Naive B cell (primary cell): ENCODE results near the gene EPB42. TPM values are rescaled to one million over a fixed set of nuclear protein-coding genes. Genes with fewer than 3 reads are reported as not detected.

Experiments
- ATAC-seq, 2 donors: fragments of 150-1000 bp; cut with Tn5 transposase; 2 replicates each; pipeline ENCODE4 v1.10.0; 2021; ENCODE audit warnings: low read depth in 2 of 2, mild to moderate bottlenecking in 2 of 2, moderate library complexity in 2 of 2
- DNase-seq: peaks from one replicate; pipeline ENCODE4 v3.0.0; 2022
- H3K27ac Mint-ChIP-seq, 6 donors: one replicate each; pipeline ENCODE4 v1.8.0; 2020 to 2022; ENCODE audit warnings: mild to moderate bottlenecking in 6 of 6, mixed read lengths in 6 of 6, moderate library complexity in 5 of 6, inconsistent platforms in 2 of 6
- H3K27me3 Mint-ChIP-seq, 3 donors: one replicate each; pipeline ENCODE4 v1.8.0; 2021 to 2022; ENCODE audit warnings: mixed read lengths in 3 of 3, mild to moderate bottlenecking in 1 of 3
- H3K36me3 Mint-ChIP-seq, 2 donors: one replicate each; pipeline ENCODE4 v1.8.0; 2020 to 2022; ENCODE audit warnings: mixed read lengths in 2 of 2, inconsistent platforms in 1 of 2, mild to moderate bottlenecking in 1 of 2
- H3K4me1 Mint-ChIP-seq, 3 donors: one replicate each; pipeline ENCODE4 v1.8.0; 2020 to 2022; ENCODE audit warnings: mixed read lengths in 3 of 3, inconsistent platforms in 1 of 3, mild to moderate bottlenecking in 1 of 3, moderate library complexity in 1 of 3
- H3K4me3 Mint-ChIP-seq, 8 donors: one replicate each; pipeline ENCODE4 v1.8.0; 2020 to 2022; ENCODE audit warnings: mild to moderate bottlenecking in 8 of 8, mixed read lengths in 8 of 8, moderate library complexity in 8 of 8, inconsistent platforms in 2 of 8
- H3K9me3 Mint-ChIP-seq, 7 donors: one replicate each; pipeline ENCODE4 v1.8.0; 2020 to 2022; ENCODE audit warnings: mixed read lengths in 7 of 7, mild to moderate bottlenecking in 5 of 7, inconsistent platforms in 2 of 7, moderate library complexity in 1 of 7
- polyA plus RNA-seq, 6 donors: library from polyadenylated mRNA; unstranded; fragments of 300-500 nt; fragmentation: Illumina TruSeq; gene quantifications; one replicate each; pipeline ENCODE4 v1.2.3, GENCODE V29; 2021; ENCODE audit warnings: low read depth in 6 of 6

EPB42 gene
- polyA plus RNA-seq: under 1 TPM in 1 of 6 donors, not detected in 5; 0.17 TPM

GRCh38 chr15:43220991-43221403, at the start of gene EPB42:
Gene EPB42 (minus strand): TSS chr15:43221018. CDS start chr15:43220825, 193 bp downstream.
- DNase-seq (no peak), ATAC-seq (no peak)
- Mint-ChIP-seq H3K4me3 (peak within 1 kb of the TSS in 1 of 8 donors; percentile 42), H3K27ac (peak within 1 kb of the TSS in 2 of 6 donors; percentile 60 to 61), H3K27me3 (peaks cover 5 to 24% (median 13%) of the 10 kb centered on the region in 3 donors), H3K9me3 (peaks cover 0 to 7% (median 2%) of the 10 kb centered on the region in 7 donors), H3K36me3 (no peaks in the 10 kb centered on the region), H3K4me1 (peaks cover 4 to 10% (median 6%) of the 10 kb centered on the region in 3 donors)

GRCh38 chr15:43270113-43270665, 49.4 kb upstream of the EPB42 start:
- Mint-ChIP-seq H3K4me3 (peak overlapping the region; percentile 42 to 87 (median 77)), H3K27ac (peak overlapping the region; percentile 40 to 96 (median 90)), H3K4me1 (peaks cover 34 to 50% (median 37%) of the 10 kb centered on the region in 3 donors), H3K9me3 (peaks cover 3 to 13% (median 7%) of the 10 kb centered on the region in 7 donors), H3K27me3 (no peaks in the 10 kb centered on the region), H3K36me3 (peaks cover 0 to 20% of the 10 kb centered on the region in 2 donors)
- DNase-seq (no peak), ATAC-seq (no peak)

GRCh38 chr15:43268111-43269105, 47.6 kb upstream of the EPB42 start:
- H3K27ac Mint-ChIP-seq: peak overlapping the region in 3 of 6 donors; percentile 84 to 91 (median 89)

DNA sequence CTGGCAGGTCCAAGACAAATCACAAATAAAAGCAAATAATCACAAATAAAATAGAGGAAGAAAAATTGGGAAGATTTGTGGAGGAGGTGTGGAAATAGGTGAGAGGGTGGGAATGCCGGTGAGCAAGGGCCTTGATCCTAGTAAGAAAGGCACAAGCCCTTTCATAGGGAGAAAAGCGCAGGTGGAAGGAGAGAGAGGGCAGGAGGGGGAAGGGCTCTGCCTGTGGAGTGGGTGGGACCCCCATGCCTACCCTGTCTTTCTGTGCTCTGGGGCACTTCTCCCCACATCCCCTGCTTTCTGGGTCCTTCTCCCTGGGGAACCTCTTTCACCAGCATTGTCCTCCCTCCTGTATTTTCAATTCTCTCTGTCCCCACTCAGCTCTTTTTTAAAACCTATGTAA, 46.6 kb upstream of the EPB42 start:
- ATAC-seq: no peak

More at GRCh38 chr15:43268111-43269105, 47.6 kb upstream of the EPB42 start:
- ATAC-seq (no peak), DNase-seq (no peak)
- Mint-ChIP-seq H3K36me3 (peaks cover 0 to 20% of the 10 kb centered on the region in 2 donors), H3K4me3 (peak overlapping the region in 1 of 8 donors; percentile 78), H3K4me1 (peaks cover 33 to 48% (median 37%) of the 10 kb centered on the region in 3 donors), H3K9me3 (peaks cover 3 to 13% (median 7%) of the 10 kb centered on the region in 7 donors), H3K27me3 (no peaks in the 10 kb centered on the region)

DNA sequence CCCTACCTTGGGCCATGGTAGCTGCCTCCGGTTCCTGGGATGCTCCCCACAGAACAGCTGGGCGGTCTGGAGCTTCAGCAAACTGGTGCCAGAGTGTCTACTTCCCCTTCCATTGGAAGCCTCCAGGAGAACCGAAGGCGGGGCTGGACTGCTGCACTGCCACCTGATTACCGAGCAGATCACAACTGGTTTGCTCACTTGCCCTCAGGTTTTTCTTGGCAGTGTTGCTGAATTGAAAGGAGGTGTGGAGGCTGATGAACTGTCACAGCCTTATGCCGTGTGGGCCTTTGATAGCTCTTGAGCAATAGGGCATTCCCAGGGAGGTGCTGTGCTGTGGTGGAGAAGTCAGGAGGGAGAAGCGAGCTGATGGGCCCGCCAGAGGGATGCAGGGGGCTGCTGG, 46.0 kb upstream of the EPB42 start, which contains the start of gene TGM5:
TGM5 (minus strand) TSS at position 95 of the 400 bp plus-strand sequence; CDS start at position 16, 79 bp downstream.
- Mint-ChIP-seq H3K4me1 (peaks cover 29 to 42% (median 37%) of the 10 kb centered on the region in 3 donors), H3K27ac (peak within 1 kb of the TSS in 2 of 6 donors; percentile 65 to 77), H3K9me3 (peaks cover 0 to 13% (median 2%) of the 10 kb centered on the region in 7 donors), H3K36me3 (peaks cover 0 to 16% of the 10 kb centered on the region in 2 donors), H3K4me3 (no peak within 1 kb of the TSS), H3K27me3 (no peaks in the 10 kb centered on the region)
- no peak for DNase-seq
- ATAC-seq: no peak

More for the DNA sequence above, 46.6 kb upstream of the EPB42 start:
- DNase-seq: no peak
- H3K9me3 Mint-ChIP-seq: peaks cover 3 to 13% (median 7%) of the 10 kb centered on the region in 7 donors
- peaks cover 29 to 42% (median 35%) of the 10 kb centered on the region in 3 donors for H3K4me1 Mint-ChIP-seq
- peak overlapping the region in 1 of 6 donors; percentile 77 for H3K27ac Mint-ChIP-seq
- H3K36me3 Mint-ChIP-seq: peaks cover 0 to 20% of the 10 kb centered on the region in 2 donors
- no peaks in the 10 kb centered on the region for H3K27me3 Mint-ChIP-seq
- H3K4me3 Mint-ChIP-seq: no peak overlapping the region

DNA sequence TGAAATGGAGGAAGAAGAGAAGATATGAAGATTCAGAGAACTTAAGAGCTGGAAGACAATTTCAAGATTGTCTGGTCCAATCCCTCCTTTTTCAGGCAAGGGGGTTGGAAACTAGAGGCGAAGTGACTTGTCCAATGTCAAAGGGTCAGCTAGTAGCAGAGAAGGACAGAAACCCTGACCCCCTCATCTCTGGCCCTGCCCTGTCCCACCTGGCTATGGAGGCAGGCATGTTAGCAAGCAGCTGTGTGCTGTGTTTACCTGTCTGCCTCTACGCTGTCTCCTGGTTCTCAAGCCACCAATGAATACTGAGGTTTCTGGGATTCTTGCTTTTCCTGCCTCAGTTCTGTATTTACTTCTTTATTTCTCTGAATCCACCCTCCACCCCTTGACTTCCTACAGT, 45.6 kb upstream of the EPB42 start:
- peaks cover 0 to 13% (median 0%) of the 10 kb centered on the region in 7 donors for H3K9me3 Mint-ChIP-seq
- peaks cover 28 to 39% (median 36%) of the 10 kb centered on the region in 3 donors for H3K4me1 Mint-ChIP-seq
- H3K27ac Mint-ChIP-seq: peak overlapping the region in 1 of 6 donors; percentile 67
- ATAC-seq: no peak
- peaks cover 0 to 16% of the 10 kb centered on the region in 2 donors for H3K36me3 Mint-ChIP-seq
- H3K4me3 Mint-ChIP-seq: no peak overlapping the region
- H3K27me3 Mint-ChIP-seq: no peaks in the 10 kb centered on the region
- no peak for DNase-seq

DNA sequence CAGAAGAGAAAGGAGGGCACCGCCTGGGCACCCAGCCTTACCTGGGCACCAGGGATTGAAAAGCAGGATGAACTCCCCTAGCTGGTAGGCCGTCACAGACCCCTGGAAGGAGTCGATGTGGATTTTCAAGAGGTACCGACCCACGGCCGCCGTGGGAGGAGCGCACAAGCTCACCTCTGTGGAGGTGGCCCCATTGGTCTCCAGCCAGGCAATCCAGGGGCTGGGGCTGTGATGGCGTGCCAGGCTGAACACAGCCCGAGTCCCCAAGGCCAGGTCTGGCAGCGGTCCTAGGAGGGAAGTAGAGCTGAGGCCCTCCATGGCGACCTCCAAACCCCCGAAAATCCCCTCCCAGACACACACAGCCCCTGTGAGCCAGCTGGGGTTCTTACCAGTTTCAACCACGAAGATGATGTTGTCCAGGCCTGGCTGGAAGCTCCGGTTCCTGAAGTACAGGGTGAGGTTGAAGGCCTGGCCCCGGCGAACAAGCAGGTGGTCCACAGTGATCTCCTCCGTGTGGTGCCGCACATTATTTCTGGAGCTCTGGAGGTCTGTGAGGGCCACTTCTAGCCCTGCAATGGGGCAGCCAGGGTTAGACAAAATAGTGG, 39.3 kb upstream of the EPB42 start:
- Mint-ChIP-seq H3K4me3 (no peak overlapping the region), H3K27ac (no peak overlapping the region), H3K27me3 (peaks cover 0 to 5% (median 0%) of the 10 kb centered on the region in 3 donors), H3K9me3 (no peaks in the 10 kb centered on the region), H3K4me1 (peaks cover 0 to 3% (median 0%) of the 10 kb centered on the region in 3 donors), H3K36me3 (no peaks in the 10 kb centered on the region)
- no peak for ATAC-seq
- no peak for DNase-seq

DNA sequence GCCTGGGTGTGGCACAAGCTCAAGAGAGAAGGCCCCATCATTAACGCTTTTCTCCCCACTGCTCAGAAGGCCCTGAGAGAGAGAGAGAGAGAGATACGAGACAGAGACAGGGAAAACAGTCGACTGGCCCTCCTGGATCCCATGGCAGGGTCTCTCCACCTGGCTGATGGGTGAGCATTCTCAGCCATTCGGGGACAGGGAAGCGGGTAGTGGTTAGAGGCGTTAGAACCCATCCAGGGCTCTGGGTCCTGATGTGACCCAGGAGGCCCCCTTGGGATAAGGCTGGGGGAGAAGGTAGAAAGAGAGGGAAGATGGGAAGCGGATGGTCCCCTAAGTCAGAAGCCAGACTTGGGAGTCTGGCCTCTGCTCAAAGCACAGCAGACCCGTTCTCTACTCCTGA, 38.0 kb upstream of the EPB42 start:
- H3K4me3 Mint-ChIP-seq: no peak overlapping the region
- H3K36me3 Mint-ChIP-seq: no peaks in the 10 kb centered on the region
- peaks cover 3 to 6% (median 5%) of the 10 kb centered on the region in 3 donors for H3K4me1 Mint-ChIP-seq
- no peak for DNase-seq
- peak overlapping the region in 2 of 6 donors; percentile 21 to 38 for H3K27ac Mint-ChIP-seq
- H3K27me3 Mint-ChIP-seq: peaks cover 0 to 8% (median 5%) of the 10 kb centered on the region in 3 donors
- ATAC-seq: no peak
- H3K9me3 Mint-ChIP-seq: no peaks in the 10 kb centered on the region

DNA sequence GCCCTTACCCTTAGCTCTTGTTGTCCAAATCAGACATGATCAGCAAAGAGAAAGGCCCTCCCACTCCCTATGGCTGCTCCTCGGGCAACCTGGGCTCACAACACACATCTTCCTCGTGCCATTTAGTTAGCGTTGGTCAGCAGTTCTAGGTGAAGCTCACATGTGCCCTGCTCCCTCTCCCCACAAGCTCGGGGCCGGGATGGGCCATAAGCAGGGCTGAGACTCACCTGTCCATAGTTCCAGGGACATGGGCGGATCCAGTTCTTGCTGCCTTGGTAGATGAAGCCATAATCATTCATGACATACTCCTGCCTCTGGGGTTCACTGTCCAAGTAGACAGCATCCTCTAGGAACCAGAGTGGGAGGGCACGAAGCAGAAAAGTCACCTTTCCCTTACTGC, 35.5 kb upstream of the EPB42 start:
- peaks cover 0 to 2% (median 0%) of the 10 kb centered on the region in 7 donors for H3K9me3 Mint-ChIP-seq
- ATAC-seq: no peak

GRCh38 chr15:43255376-43255775, 34.6 kb upstream of the EPB42 start:
- no peak for ATAC-seq
- Mint-ChIP-seq H3K27me3 (peaks cover 0 to 10% (median 8%) of the 10 kb centered on the region in 3 donors), H3K36me3 (no peaks in the 10 kb centered on the region), H3K9me3 (peaks cover 0 to 2% (median 0%) of the 10 kb centered on the region in 7 donors), H3K27ac (no peak overlapping the region), H3K4me1 (peaks cover 11 to 14% (median 12%) of the 10 kb centered on the region in 3 donors), H3K4me3 (no peak overlapping the region)
- no peak for DNase-seq

More for the DNA sequence above, 35.5 kb upstream of the EPB42 start:
- Mint-ChIP-seq H3K27ac (peak overlapping the region in 1 of 6 donors; percentile 50), H3K4me1 (peaks cover 11 to 14% (median 12%) of the 10 kb centered on the region in 3 donors), H3K27me3 (peaks cover 0 to 10% (median 8%) of the 10 kb centered on the region in 3 donors), H3K4me3 (no peak overlapping the region), H3K36me3 (no peaks in the 10 kb centered on the region)
- DNase-seq: no peak

GRCh38 chr15:43253431-43254403, 32.9 kb upstream of the EPB42 start:
- Mint-ChIP-seq H3K4me3 (peak overlapping the region in 2 of 8 donors; percentile 21 to 59), H3K27ac (peak overlapping the region in 5 of 6 donors; percentile 27 to 83 (median 62)), H3K4me1 (peaks cover 14 to 17% (median 17%) of the 10 kb centered on the region in 3 donors), H3K27me3 (peaks cover 0 to 10% (median 8%) of the 10 kb centered on the region in 3 donors), H3K36me3 (no peaks in the 10 kb centered on the region), H3K9me3 (peaks cover 0 to 2% (median 0%) of the 10 kb centered on the region in 7 donors)
- ATAC-seq (peak; percentile 90 to 92), DNase-seq (peak; percentile 29)

DNA sequence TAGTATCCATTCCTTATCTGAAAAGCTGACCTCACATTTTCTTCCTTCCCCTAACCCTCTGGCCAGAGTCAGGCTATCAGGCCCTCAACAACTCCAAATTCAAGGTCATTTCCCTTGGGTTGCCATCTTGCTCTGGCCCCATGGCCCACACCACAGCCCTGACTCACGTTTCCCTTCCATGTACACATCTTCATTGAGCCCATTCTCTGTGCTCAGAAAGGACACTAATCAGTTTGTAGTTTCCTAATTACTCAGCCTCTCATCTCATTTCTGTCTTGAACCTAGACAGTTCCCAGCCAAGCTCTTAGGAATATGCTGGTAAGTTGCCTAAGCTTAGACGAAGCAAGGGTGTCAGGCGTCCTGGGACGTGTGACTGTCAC, 31.0 kb upstream of the EPB42 start:
- Mint-ChIP-seq H3K4me1 (peaks cover 14 to 17% (median 17%) of the 10 kb centered on the region in 3 donors), H3K36me3 (no peaks in the 10 kb centered on the region), H3K4me3 (no peak overlapping the region), H3K27me3 (peaks cover 0 to 10% (median 8%) of the 10 kb centered on the region in 3 donors), H3K27ac (peak overlapping the region in 2 of 6 donors; percentile 46 to 80), H3K9me3 (peaks cover 0 to 2% (median 0%) of the 10 kb centered on the region in 7 donors)
- ATAC-seq (no peak), DNase-seq (no peak)
